Breast epithelium (tissue), 3 donors: ENCODE results near the gene ARFGEF2.

Source experiments
- POLR2A ChIP-seq: fragments of 450-650 bp; IDR thresholded peaks from one replicate; pipeline ENCODE4 v1.6.1; 2016; ENCODE audit warnings: antibody characterized with exemption, mild to moderate bottlenecking, moderate library complexity
- POLR2AphosphoS5 ChIP-seq, 3 donors: sonication (generic); formaldehyde crosslinking; IDR thresholded peaks; one replicate each; pipeline ENCODE4 v1.6.1; 2017; ENCODE audit warnings: antibody characterized with exemption in 3 of 3
- TF ChIP-seq, protein P1 (sequence below), 3 donors: fragments of 450-650 bp; IDR thresholded peaks; one replicate each; pipeline ENCODE4 v1.5.1; 2016 to 2017; ENCODE audit warnings: antibody characterized with exemption in 3 of 3, mild to moderate bottlenecking in 3 of 3, moderate library complexity in 3 of 3

DNA sequence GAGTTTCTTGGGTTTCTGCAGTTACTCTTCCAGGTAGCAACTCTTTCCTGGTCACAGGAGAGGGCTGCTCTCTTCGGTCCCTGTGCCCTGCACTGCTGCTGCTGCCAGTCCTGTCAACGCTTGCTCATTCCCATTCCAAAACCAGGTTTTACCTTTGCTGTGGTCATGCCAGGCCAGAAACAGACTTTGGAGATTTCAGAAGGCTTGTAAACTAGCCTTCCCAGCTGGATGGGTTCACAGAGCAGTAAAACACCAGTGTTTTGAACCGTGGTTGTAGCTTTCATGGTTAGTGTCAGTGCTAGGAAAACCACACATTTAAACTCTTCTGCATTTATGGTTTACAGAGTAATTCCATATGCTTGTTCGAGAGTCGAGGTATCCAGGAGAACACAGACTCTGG is 16.2 kb downstream of the ARFGEF2 start:
- TF ChIP-seq, protein P1, sequence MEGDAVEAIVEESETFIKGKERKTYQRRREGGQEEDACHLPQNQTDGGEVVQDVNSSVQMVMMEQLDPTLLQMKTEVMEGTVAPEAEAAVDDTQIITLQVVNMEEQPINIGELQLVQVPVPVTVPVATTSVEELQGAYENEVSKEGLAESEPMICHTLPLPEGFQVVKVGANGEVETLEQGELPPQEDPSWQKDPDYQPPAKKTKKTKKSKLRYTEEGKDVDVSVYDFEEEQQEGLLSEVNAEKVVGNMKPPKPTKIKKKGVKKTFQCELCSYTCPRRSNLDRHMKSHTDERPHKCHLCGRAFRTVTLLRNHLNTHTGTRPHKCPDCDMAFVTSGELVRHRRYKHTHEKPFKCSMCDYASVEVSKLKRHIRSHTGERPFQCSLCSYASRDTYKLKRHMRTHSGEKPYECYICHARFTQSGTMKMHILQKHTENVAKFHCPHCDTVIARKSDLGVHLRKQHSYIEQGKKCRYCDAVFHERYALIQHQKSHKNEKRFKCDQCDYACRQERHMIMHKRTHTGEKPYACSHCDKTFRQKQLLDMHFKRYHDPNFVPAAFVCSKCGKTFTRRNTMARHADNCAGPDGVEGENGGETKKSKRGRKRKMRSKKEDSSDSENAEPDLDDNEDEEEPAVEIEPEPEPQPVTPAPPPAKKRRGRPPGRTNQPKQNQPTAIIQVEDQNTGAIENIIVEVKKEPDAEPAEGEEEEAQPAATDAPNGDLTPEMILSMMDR (IDR thresholded peaks at IDR 0.05), result no peak
- TF ChIP-seq POLR2A, result no peak
- no peak for TF ChIP-seq POLR2AphosphoS5 (IDR thresholded peaks at IDR 0.05)
